HG03439 (cell line): ENCODE results near the gene TSSC4.
A peak's percentile ranks its signal among the peaks of the same experiment; 100 is the strongest.

Source experiments
- ATAC-seq: cut with Tn5 transposase; IDR thresholded peaks from one replicate; pipeline ENCODE4 v1.9.1; 2021; ENCODE audit warnings: mild to moderate bottlenecking, moderate library complexity; ENCODE audit not compliant: unreplicated experiment

Gene TSSC4

GRCh38 chr11:2368851-2369180 is 31.7 kb upstream of the TSSC4 start:
- no peak for ATAC-seq

- ATAC-seq: no peak
These were observed 31.2 kb upstream of the TSSC4 start for GRCh38 chr11:2369320-2369719.

GRCh38 chr11:2369896-2370295 is 30.7 kb upstream of the TSSC4 start:
- ATAC-seq: no peak

GRCh38 chr11:2374456-2375201 is 25.9 kb upstream of the TSSC4 start:
- ATAC-seq: no peak

GRCh38 chr11:2375341-2375853 is 25.2 kb upstream of the TSSC4 start:
- ATAC-seq: no peak

- ATAC-seq: no peak
These were observed 24.5 kb upstream of the TSSC4 start for GRCh38 chr11:2375964-2376551.

GRCh38 chr11:2376751-2377451 is 23.6 kb upstream of the TSSC4 start, which contains the start of gene CD81:
Gene CD81 (plus strand): TSS chr11:2377310. CDS start chr11:2377550, 240 bp downstream.
- peak; percentile 38 for ATAC-seq

- peak; percentile 2 for ATAC-seq
These were observed 22.8 kb upstream of the TSSC4 start for GRCh38 chr11:2377511-2378443.

- no peak for ATAC-seq
These were observed 21.9 kb upstream of the TSSC4 start for GRCh38 chr11:2378527-2379210.

- ATAC-seq: no peak
These were observed 20.9 kb upstream of the TSSC4 start for GRCh38 chr11:2379466-2380174.

GRCh38 chr11:2380396-2380795 is 20.2 kb upstream of the TSSC4 start:
- no peak for ATAC-seq

GRCh38 chr11:2380807-2381350 is 19.7 kb upstream of the TSSC4 start:
- ATAC-seq: no peak

- ATAC-seq: no peak
These were observed 18.9 kb upstream of the TSSC4 start for GRCh38 chr11:2381494-2382128.

GRCh38 chr11:2382129-2382517 is 18.4 kb upstream of the TSSC4 start:
- no peak for ATAC-seq

GRCh38 chr11:2382936-2383851 is 17.4 kb upstream of the TSSC4 start:
- ATAC-seq: no peak

GRCh38 chr11:2383852-2384804 is 16.4 kb upstream of the TSSC4 start:
- no peak for ATAC-seq
